Neural cell (in vitro differentiated cells): ENCODE data around the gene DLG2.

Source experiments
- CTCF ChIP-seq: fragments of 450-650 bp; IDR thresholded peaks from 2 replicates; pipeline ENCODE4 v1.5.1; 2014; ENCODE audit warnings: antibody characterized with exemption, mild to moderate bottlenecking, moderate library complexity; ENCODE audit not compliant: poor library complexity, severe bottlenecking
- EZH2 ChIP-seq: fragments of 200-600, 300-800 bp; shearing (Covaris generic), sonication (generic); IDR thresholded peaks from 2 replicates; pipeline ENCODE4 v1.6.1; 2014; ENCODE audit warnings: antibody characterized with exemption, low read length, borderline replicate concordance, mild to moderate bottlenecking; ENCODE audit not compliant: insufficient read depth, poor library complexity, severe bottlenecking
- MXI1 ChIP-seq: fragments of 450-650 bp; conservative IDR thresholded peaks from 2 replicates; pipeline ENCODE4 v1.6.1; 2014; ENCODE audit warnings: antibody characterized with exemption, mild to moderate bottlenecking; ENCODE audit not compliant: poor library complexity, severe bottlenecking

- TF ChIP-seq CTCF (no peak), EZH2 (no peak), MXI1 (no peak)
Measured at GRCh38 chr11:84947970-84948580, 679.1 kb downstream of the DLG2 start.
